Measurements from ENCODE around the gene NOXRED1. TPM values are rescaled to one million over a fixed set of nuclear protein-coding genes. Genes with fewer than 3 reads are reported as not detected.

Gene NOXRED1, protein sequence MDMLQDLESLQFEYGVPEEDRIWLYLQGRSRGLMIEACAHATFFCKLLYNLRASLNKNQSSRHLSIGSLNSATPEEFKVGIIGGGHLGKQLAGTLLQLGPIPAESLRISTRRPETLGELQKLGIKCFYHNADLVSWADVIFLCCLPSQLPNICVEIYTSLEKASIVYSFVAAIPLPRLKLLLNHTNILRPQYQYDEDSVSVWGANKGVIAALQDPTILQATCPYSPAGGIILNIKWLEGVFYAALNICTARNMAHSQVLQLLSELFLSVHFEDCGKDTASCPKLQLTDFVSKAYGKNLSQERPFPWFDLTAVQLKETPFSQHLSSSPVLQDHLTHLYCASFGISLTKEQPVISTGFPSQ
- total RNA-seq: 0.34 and 0.50 TPM in 2 replicates

DNA sequence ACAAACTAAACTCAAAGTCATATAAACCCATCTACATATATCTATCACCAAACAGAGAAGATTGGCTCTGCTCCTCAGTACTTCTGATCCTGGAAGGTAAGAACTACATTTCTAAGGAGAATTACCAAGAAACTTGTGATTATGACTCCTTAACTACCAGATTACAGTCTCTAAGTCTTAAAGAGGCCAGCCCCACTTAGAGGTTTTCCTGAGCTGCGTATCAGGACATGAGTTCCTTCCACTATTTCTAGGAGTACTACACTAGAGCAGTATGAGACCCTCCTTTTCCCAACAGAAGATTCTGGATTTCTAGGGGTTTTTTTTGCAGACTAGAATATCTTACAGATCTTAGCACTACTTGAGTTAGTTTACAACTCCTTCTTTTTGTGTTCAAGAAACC is at the start of gene NOXRED1:
TSS of gene NOXRED1 (minus strand) at position 101 of the 400 bp plus-strand sequence. CDS start 634 bp downstream, outside the sequence.

DNA sequence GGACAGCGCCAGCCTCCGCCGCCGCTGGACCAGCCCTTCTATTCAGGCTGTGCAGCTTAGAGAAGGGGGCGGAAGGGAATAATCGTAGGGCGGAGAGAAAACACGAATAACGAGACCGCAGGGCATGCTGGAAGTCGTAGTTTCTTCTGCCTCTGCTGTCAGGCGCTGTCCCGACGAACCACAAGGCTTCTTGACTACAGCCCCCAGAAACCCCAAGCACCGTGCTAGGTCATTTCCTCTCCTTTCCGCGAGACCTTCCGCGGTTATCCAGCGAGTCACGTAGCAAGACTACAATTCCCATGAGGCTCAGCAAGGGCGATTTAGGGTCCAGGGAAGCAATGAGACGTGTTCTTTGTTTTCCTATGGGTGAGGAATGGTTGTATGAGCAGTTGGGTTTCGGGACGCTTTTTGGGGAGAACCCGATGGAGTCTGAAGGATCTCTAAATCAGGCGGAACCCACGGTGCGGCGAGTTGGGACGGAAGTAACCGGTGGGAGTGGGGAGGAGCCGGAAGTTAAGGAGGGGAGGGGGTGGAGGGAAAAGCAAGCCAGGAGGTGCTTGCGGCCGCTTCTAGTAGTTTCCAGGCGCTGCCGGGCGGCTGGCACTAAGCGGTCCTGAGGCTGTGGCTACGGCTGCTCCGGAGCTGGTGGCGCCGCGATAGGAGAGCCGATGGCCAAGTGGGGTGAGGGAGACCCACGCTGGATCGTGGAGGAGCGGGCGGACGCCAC is 34.4 kb upstream of the NOXRED1 start, which contains the start of the genes AHSA1 and VIPAS39:
TSS of gene AHSA1 (plus strand) at position 572 of the 727 bp plus-strand sequence. CDS start at position 669, 97 bp downstream.
TSS of gene VIPAS39 (minus strand) at position 80 of the 727 bp plus-strand sequence. CDS start 3,499 bp downstream, outside the sequence.

DNA sequence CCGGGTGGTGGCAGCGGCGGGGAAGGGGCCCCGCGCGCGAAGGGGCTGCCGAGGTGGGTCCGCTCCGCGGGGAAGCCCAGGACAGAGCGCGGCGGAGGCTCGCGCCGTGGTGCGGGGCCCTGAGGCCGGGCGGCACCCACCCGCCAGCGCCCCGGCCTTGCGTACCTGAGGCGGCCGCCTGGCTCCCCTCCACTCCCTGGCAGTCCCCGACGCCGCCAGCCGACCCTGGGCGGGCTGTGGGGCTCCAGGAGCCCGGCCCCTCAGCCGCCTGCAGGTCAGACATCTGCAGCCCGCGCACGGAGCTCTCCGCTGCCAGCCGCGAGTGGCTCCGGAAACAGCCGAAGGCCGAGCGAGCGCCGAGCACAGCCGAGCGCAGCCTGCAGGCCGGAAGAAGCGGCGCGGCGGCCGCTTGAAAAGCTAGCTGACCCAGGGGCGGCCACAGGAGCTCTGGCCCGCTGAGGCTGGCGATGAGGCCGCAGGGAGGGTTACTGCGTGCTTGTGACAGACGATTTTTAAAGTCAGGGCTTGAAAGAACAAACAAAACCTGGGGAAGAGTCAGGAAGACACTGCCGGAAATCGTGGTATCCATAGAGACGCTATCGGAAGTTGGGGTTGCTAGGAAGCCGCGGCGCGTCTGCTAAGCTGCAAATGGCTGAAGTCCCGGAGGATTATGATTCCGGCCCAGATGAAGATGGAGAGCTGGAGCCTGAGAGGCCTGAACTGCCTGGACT is 46.4 kb downstream of the NOXRED1 start, which contains the start of the genes SAMD15 and TMED8:
TSS of gene SAMD15 (plus strand) at position 609 of the 731 bp plus-strand sequence. CDS start at position 649, 40 bp downstream.
TSS of gene TMED8 (minus strand) at position 324 of the 731 bp plus-strand sequence. CDS start at position 283, 41 bp downstream.

Other genes starting within 250 kb of the NOXRED1 start
- gene TMEM63C, start 241.7 kb downstream of the NOXRED1 start, total RNA-seq: 1.4 and 7.9 TPM in 2 replicates
- gene NGB, start 152.3 kb downstream of the NOXRED1 start, total RNA-seq: 0.07 TPM in 1 of 2 replicates, not detected in the other
- 11.6 and 20.7 TPM in 2 replicates for gene POMT2, start 102.6 kb downstream of the NOXRED1 start, total RNA-seq
- gene GSTZ1, start 102.5 kb downstream of the NOXRED1 start, total RNA-seq: 19.6 and 42.4 TPM in 2 replicates
- gene TMED8, start 46.4 kb downstream of the NOXRED1 start, total RNA-seq: 8.5 and 12.2 TPM in 2 replicates
- under 0.01 and 0.21 TPM in 2 replicates for gene SAMD15, start 46.1 kb downstream of the NOXRED1 start, total RNA-seq
- 20.2 and 20.3 TPM in 2 replicates for gene VIPAS39, start 34.1 kb upstream of the NOXRED1 start, total RNA-seq
- 129 and 186 TPM in 2 replicates for gene AHSA1, start 34.6 kb upstream of the NOXRED1 start, total RNA-seq
- under 0.01 and 0.07 TPM in 2 replicates for gene ISM2, start 75.3 kb upstream of the NOXRED1 start, total RNA-seq
- gene SPTLC2, start 193.1 kb upstream of the NOXRED1 start, total RNA-seq: 22.9 and 38.2 TPM in 2 replicates